GM10248 (cell line): Measurements from ENCODE around the gene NPPA.

Experiments
- CTCF ChIA-PET: fragments of 300-600 bp; sonication (Branson Sonifier 250); formaldehyde crosslinking; extraction: SDS; loops from one replicate; lab custom pipeline; 2021; ENCODE audit warnings: antibody characterized with exemption; lab: Yijun Ruan, JAX
- POLR2A ChIA-PET: fragments of 350-650 bp; sonication (Branson Sonifier 250); formaldehyde crosslinking; extraction: SDS; loops from one replicate; lab custom pipeline; 2020; ENCODE audit warnings: antibody characterized with exemption; lab: Yijun Ruan, JAX
- DNase-seq: peaks from one replicate; pipeline ENCODE4 v3.0.0; 2012; ENCODE audit errors: extremely low spot score
- TF ChIP-seq, protein P1 (sequence below): IDR thresholded peaks from 2 replicates; pipeline ENCODE4 v1.5.1; 2012; ENCODE audit warnings: mild to moderate bottlenecking, low read depth; ENCODE audit errors: extremely low read depth, missing control alignments, control extremely low read depth

The NPPA gene

DNA sequence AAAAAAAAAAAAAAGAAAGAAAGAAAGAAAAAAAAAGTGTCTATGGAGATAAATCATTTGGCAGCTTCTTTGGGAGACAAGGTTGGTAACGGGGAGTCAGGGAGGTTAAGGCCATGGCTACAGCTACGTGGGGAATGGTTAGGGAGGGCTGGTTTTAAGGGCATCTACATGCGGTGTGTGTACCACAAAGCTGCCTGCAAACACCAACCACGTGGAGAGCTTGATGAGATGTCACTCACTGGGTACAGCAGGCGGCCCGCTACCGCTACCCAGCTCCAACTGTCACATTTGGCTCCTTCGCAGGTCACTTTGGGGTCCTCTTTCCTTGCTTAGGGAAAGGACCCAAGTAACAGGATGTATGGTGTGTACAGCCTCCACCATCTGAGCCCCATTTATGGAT is 6.9 kb upstream of the NPPA start:
- no peak for DNase-seq
- CTCF ChIA-PET, result interaction anchor here (1.4 to 1.6 kb wide), 2 partner anchors 16 to 40 kb away, joined by 3 to 4 read pairs; no protein-coding TSS in a partner anchor
- POLR2A ChIA-PET, result no interaction called here
- TF ChIP-seq, protein P1, sequence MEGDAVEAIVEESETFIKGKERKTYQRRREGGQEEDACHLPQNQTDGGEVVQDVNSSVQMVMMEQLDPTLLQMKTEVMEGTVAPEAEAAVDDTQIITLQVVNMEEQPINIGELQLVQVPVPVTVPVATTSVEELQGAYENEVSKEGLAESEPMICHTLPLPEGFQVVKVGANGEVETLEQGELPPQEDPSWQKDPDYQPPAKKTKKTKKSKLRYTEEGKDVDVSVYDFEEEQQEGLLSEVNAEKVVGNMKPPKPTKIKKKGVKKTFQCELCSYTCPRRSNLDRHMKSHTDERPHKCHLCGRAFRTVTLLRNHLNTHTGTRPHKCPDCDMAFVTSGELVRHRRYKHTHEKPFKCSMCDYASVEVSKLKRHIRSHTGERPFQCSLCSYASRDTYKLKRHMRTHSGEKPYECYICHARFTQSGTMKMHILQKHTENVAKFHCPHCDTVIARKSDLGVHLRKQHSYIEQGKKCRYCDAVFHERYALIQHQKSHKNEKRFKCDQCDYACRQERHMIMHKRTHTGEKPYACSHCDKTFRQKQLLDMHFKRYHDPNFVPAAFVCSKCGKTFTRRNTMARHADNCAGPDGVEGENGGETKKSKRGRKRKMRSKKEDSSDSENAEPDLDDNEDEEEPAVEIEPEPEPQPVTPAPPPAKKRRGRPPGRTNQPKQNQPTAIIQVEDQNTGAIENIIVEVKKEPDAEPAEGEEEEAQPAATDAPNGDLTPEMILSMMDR, result no peak

DNA sequence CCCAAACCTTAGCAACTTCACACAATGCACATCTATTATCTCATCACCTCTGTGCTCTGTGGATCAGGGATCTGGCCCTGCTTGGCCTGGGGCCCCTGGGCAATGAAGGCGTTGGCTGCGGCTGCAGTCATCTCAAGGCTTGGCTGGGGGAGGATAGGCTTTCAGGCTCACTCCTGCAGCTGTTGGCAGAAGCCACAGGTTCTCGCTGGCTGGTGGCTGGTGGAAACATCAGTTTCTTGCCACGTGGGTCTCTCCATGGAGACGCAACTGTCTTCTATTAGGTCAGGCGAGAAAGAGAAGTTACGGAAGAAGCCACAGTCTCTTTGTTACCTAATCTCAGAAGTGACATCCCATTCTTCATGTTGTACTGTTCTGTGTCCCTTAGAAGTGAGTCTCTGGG is 3.6 kb upstream of the NPPA start:
- TF ChIP-seq, protein P1, result no peak
- CTCF ChIA-PET, result interaction anchor here (1.3 kb wide), 1 partner anchor 116 kb away, joined by 3 read pairs; no protein-coding TSS in a partner anchor
- POLR2A ChIA-PET, result no interaction called here
- no peak for DNase-seq

DNA sequence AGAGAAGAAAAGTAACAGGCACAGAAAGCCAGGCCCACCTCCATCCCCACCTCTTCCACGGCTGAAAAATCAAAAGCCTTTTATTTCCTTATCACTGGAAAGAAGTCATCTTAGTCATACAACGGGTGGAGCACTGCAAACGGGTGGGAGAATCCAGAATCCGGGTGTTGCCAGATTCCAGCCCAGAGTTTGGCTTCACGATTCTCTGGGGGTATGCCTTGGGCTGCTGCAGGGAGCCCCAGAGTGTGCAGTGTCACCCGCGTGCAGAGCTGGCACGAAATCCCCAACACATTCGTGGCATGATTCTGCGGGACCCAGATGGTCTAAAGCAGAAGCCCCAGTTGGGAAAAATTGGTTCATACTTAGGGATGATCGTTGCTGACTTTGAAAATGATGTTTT is 2.6 kb upstream of the NPPA start:
- no peak for DNase-seq
- TF ChIP-seq, protein P1, result no peak
- CTCF ChIA-PET, result no interaction called here
- POLR2A ChIA-PET, result no interaction called here

DNA sequence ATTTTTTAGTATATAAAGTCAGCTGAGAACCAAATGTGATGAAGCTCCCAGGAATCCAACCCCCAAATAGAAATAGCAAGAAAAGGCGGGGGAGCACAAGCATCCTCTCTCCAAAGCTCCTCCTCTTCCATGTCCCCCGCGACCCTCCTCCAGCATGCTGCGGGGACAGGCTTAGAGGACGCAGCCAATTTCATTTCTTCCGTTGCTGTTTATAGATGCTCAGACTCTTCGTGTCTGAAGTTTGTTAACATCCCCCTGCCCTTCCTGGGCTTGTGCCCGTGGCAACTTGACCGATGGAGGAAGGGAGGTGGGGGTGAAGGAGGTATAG is 754 bp upstream of the NPPA start:
- TF ChIP-seq, protein P1, result no peak
- CTCF ChIA-PET, result interaction anchor here (1.4 to 1.6 kb wide), 2 partner anchors 11 to 118 kb away, joined by 4 to 5 read pairs; no protein-coding TSS in a partner anchor
- no peak for DNase-seq
- POLR2A ChIA-PET, result no interaction called here

DNA sequence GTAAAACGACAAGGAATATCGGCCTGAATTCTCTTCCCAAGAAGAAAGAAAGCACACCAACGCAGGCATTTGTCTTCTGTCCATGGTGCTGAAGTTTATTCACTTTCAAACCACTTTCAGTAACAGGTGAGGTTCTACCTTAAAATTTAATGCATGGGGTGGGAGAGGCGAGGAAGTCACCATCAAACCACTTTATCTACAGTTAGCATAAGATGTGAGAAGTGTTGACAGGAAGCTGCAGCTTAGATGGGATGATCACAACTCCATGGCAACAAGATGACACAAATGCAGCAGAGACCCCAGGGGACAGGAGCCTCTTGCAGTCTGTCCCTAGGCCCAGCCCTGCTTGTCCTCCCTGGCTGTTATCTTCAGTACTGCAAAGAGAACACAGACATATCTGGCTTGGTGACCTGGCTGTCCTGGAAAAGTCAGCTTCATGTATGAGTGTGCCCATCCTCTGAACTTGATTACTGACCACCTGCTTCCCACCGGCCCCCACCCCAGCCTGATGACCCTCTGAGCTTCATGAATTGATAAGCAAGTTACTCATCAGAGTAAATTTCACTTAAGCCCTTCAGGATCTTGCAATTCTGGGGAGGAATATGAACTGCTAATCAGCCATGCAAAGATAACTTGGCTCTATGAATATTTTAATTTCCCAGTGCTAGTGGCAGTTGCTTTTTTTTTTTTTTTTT is 1.8 kb downstream of the NPPA start:
- DNase-seq, result no peak
- POLR2A ChIA-PET, result no interaction called here
- CTCF ChIA-PET, result interaction anchor here (1.4 kb wide), 1 partner anchor 9 kb away, joined by 4 read pairs; no protein-coding TSS in a partner anchor
- TF ChIP-seq, protein P1, result no peak

DNA sequence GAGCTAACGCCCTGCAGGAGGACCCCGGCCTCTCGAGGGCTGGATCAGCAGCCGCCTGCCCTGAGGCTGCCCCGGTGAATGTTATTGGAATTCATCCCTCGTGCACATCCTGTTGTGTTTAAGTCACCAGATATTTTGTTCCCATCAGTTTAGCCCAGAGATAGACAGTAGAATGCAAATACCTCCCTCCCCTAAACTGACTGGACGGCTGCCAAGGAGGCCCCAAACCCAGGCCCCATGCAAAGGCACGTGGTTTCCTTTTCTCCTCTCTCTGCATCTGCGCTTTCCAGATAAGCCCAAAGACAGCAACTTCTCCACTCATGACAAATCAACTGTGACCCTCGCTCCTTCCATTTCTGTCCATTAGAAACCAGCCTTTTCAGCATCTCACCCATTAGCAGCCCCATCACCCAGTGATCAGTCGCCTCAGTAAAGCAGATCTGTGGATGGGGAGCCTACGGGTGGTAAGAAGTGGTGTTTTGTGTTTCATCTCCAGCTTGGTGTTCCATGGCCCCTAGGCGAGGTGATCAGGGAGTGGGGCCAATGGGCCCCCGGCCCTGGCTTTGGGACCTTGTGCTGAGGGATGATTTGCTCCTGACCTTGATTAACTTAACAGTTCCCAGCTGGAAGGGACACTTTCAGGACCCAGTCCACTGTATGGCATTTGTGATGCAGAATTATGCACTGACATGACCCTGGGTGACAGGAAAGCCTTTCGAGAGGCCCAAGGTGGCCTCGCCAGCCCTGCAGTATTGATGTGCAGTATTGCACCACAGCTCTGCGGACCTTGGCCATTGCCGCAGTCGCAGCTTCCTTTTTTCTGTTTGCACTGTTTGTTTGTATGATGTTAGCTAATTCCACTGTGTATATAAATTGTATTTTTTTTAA is 5.2 kb downstream of the NPPA start:
- ChIA-PET CTCF (interaction anchor here (0.8 to 2.6 kb wide), 4 partner anchors 18 to 189 kb away, joined by 3 to 5 read pairs (median 4); no protein-coding TSS in a partner anchor), POLR2A (no interaction called here)
- TF ChIP-seq, protein P1, result no peak
- DNase-seq, result peak; percentile 45
